ENCODE measurements around the gene SYT9.
"Not testable (repeated sequence)": the region's sequence is repeated elsewhere in the genome, so short reads cannot be mapped to it uniquely, and the experiment has no call there.

SYT9 gene

GRCh38 chr11:7509966-7510365 is 258.3 kb downstream of the SYT9 start:
- no peak for DNase-seq

- no peak for DNase-seq
Measured at GRCh38 chr11:7511401-7511800, 259.7 kb downstream of the SYT9 start.

DNA sequence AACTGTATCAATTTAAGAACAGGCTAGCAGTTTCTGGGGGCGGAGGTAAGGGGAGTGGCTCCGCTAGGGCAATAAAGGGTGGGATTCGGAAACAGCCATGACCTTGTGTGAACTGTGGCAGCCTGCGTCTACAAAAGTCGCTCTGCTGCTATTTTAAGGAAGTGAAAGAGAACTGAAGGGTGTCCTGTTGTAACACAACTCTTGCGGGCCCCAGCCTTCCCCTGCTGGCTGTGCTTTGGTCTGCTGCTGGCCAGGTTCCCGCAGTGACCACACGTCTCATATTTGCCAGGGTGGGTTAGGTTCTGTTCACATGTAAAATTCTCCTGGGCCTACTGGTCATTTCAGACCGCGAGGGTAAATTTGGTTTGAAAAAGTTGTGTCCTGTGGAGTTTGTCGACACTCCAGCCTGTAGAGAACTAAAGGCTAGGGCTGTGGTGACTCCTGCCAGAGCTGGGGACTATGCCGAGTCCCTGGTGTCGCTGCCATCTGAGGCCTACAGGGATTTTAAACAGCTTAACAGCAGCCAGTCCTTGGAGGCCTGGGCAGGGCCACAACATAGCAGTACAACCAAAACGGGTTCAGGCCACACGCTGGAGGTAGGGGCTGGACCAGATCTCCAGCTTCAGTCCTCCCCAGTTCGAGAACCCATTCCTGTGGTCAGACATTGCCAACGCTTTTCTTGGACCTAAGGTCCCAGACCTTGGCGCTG is 261.0 kb downstream of the SYT9 start:
- DNase-seq: peak; percentile 57

DNA sequence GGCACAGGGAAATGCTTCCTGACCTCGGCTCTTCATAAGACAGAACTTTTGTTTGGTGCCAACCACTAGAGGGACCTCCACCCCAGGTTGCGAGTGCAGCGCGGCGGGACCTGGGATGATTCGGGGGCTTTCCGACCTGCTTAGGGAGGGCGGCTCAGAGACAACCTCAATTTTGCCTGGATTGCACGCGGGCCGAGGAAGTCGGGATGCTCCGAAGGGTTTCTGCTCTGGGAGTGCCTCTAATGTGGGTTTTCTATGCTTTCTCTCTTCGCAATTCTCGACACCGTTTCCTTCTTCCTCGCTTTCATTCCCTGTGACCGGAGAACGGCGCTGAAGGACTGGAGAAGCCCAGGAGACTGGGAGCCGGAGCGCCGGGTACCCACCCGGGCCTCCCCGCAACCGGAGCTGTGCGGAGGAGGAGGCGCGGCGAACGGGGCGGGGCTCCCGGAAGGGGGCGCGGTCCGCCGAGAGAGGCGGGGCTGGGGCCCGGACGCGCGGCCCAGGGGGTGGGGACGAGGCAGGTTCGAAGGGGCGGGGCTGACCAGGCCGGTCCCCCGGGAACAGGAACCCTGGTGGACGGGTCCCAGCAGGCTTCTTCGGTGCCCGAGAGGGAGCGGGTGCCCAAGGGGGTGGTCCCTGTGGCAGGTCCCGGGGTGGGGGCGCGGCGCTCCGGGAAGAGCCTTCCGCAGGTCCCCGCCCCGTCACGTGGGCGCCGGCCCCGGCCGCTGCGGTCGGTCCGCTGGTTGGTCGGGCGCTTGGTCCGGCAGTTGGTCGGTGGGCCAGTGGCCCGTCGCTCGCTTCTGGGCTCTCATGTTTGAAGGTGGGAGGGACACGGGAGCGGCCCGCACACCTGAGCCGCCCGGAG is 261.8 kb downstream of the SYT9 start, which contains the start of gene PPFIBP2:
Gene PPFIBP2 (plus strand): TSS at position 766 of the 865 bp plus-strand sequence. CDS start 35,477 bp downstream, outside the sequence.
- DNase-seq: peak; percentile 90

- no peak for DNase-seq
Measured at GRCh38 chr11:7514099-7514591, 262.4 kb downstream of the SYT9 start.

GRCh38 chr11:7515447-7515886 is 263.8 kb downstream of the SYT9 start:
- no peak for DNase-seq

- no peak for DNase-seq
Measured at GRCh38 chr11:7516475-7516874, 264.8 kb downstream of the SYT9 start.

DNA sequence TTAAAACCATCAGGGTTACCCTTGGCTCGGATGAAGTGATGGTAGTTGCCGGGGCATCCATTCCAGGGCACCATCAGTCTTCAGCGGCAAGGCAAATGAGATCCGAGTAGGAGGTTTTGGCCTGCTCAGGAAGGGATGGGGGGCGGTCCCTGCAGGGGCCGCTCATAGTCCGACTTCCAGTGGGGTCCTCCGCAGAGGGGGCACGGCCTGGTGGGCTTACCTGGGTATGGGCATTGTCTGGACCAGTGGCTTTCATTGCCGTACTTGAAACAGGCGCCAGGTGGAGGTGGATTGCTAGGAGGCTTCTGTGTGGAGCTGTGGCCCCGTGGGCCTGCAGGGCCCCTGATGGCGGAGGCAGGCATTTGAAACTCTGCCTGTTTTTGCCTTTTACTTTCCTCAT is 266.0 kb downstream of the SYT9 start:
- not testable (repeated sequence) for DNase-seq
